ENCODE data around the gene STAM. TPM values are rescaled to one million over a fixed set of nuclear protein-coding genes. Genes with fewer than 3 reads are reported as not detected.

The STAM gene
- total and polyA plus RNA-seq, 2 donors (not counting 3 experiments of a cell fraction or from before 2014, with no cell fraction given) = 17.7 to 20.0 TPM

- no peak for TF ChIP-seq GATA2 (IDR thresholded peaks at IDR 0.05; ENCODE audit: insufficient read depth, insufficient read length, low read depth, low read length)
- no peak for TF ChIP-seq FOS (IDR thresholded peaks at IDR 0.05; ENCODE audit: borderline replicate concordance, insufficient read depth, low read length)
- no peak for TF ChIP-seq POLR2AphosphoS5 (IDR thresholded peaks at IDR 0.05; ENCODE audit: insufficient read depth, low read depth, low read length)
- Histone ChIP-seq H3K36me3 (ENCODE audit: control insufficient read depth in 2 of 2, extremely low read depth in 1 of 2, insufficient read depth in 2 of 2, low read length in 2 of 2) (no peaks in the 10 kb centered on the region), H3K27ac (ENCODE audit: insufficient read depth, low read depth, low read length) (no peak overlapping the region), H3K4me3 (replicated peaks in 1 of 3; ENCODE audit: insufficient read depth in 1 of 3, low read depth in 1 of 3, low read length in 3 of 3) (no peak overlapping the region), H4K20me1 (replicated peaks; ENCODE audit: control insufficient read depth, extremely low read depth, insufficient read depth, low read length) (no peaks in the 10 kb centered on the region), H3K27me3 (ENCODE audit: control insufficient read depth in 2 of 2, insufficient read depth in 2 of 2, low read length in 2 of 2) (no peaks in the 10 kb centered on the region), H2AFZ (ENCODE audit: low read depth, low read length) (no peak overlapping the region), H3K4me1 (ENCODE audit: control insufficient read depth, extremely low read depth, insufficient read depth, low read length) (peaks cover 24% of the 10 kb centered on the region), H3K79me2 (ENCODE audit: control insufficient read depth, insufficient read depth, low read length) (no peaks in the 10 kb centered on the region), H3K9ac (replicated peaks; ENCODE audit: extremely low read depth, insufficient read depth, low read length) (no peak overlapping the region), H3K4me2 (ENCODE audit: insufficient read depth, low read length) (no peak overlapping the region), H3K9me1 (replicated peaks; ENCODE audit: control insufficient read depth, extremely low read depth, insufficient read depth, low read length) (no peaks in the 10 kb centered on the region), H3K9me3 (replicated peaks; ENCODE audit: control insufficient read depth, insufficient read depth, low read length) (no peaks in the 10 kb centered on the region)
- DNase-seq (ENCODE audit: low read depth, low spot score) (no peak), FAIRE-seq (no peak)
- ChIA-PET CTCF (no interaction called here), POLR2A (no interaction called here)
- dilution Hi-C loops (cut with MboI; ENCODE audit: extremely low pct_ligation_motif_present, low sequenced_read_pairs) (no loop called here), intact Hi-C loops (cut with micrococcal nuclease) (no loop called here)
- BruUV-seq (replicated peaks) = no TSS peak
These were observed 104.1 kb downstream of the STAM start for GRCh38 chr10:17747883-17748550.

DNA sequence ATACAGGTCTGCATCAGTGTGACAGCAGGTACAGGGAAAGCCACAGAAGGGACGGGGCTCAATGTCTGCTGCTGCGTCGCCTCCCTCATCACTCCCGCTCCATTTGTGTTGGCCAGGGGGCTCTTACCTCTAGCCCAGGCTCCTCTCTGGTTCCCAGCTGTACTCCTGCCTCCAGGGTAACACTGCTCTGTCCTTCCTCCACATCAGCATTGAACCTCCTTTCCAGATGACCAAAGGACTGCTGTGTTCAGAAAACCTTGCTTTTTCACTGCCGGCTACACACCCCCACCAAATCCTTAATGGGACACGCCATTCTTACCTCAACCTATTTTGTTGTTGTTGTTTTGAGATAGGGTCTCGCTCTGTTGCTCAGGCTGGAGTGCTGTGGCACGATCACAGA lies 105.9 kb downstream of the STAM start:
- TF ChIP-seq GATA2 (IDR thresholded peaks at IDR 0.05; ENCODE audit: insufficient read depth, insufficient read length, low read depth, low read length) (no peak), FOS (IDR thresholded peaks at IDR 0.05; ENCODE audit: borderline replicate concordance, insufficient read depth, low read length) (no peak), JUN (IDR thresholded peaks at IDR 0.05; ENCODE audit: borderline replicate concordance, insufficient read depth, insufficient read length, low read depth) (no peak), MYC (IDR thresholded peaks at IDR 0.05; ENCODE audit: low read depth, low read length) (no peak), POLR2A (IDR thresholded peaks at IDR 0.05; ENCODE audit: low read depth, low read length) (no peak), EZH2 (IDR thresholded peaks at IDR 0.05; ENCODE audit: borderline replicate concordance, low read depth, low read length, severe bottlenecking) (no peak), POLR2AphosphoS5 (IDR thresholded peaks at IDR 0.05; ENCODE audit: insufficient read depth, low read depth, low read length) (no peak)
- TF ChIP-seq, protein P1, sequence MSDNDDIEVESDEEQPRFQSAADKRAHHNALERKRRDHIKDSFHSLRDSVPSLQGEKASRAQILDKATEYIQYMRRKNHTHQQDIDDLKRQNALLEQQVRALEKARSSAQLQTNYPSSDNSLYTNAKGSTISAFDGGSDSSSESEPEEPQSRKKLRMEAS (IDR thresholded peaks at IDR 0.05; ENCODE audit: insufficient read depth, insufficient read length) = no peak
- TF ChIP-seq, protein P2, sequence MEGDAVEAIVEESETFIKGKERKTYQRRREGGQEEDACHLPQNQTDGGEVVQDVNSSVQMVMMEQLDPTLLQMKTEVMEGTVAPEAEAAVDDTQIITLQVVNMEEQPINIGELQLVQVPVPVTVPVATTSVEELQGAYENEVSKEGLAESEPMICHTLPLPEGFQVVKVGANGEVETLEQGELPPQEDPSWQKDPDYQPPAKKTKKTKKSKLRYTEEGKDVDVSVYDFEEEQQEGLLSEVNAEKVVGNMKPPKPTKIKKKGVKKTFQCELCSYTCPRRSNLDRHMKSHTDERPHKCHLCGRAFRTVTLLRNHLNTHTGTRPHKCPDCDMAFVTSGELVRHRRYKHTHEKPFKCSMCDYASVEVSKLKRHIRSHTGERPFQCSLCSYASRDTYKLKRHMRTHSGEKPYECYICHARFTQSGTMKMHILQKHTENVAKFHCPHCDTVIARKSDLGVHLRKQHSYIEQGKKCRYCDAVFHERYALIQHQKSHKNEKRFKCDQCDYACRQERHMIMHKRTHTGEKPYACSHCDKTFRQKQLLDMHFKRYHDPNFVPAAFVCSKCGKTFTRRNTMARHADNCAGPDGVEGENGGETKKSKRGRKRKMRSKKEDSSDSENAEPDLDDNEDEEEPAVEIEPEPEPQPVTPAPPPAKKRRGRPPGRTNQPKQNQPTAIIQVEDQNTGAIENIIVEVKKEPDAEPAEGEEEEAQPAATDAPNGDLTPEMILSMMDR (IDR thresholded peaks at IDR 0.05; ENCODE audit: extremely low read depth in 1 of 2, insufficient read depth in 1 of 2, low read depth in 1 of 2, low read length in 2 of 2) = no peak
- Histone ChIP-seq H3K36me3 (ENCODE audit: control insufficient read depth in 2 of 2, extremely low read depth in 1 of 2, insufficient read depth in 2 of 2, low read length in 2 of 2) (no peaks in the 10 kb centered on the region), H3K9me3 (replicated peaks; ENCODE audit: control insufficient read depth, insufficient read depth, low read length) (no peaks in the 10 kb centered on the region), H3K4me1 (ENCODE audit: control insufficient read depth, extremely low read depth, insufficient read depth, low read length) (peaks cover 6% of the 10 kb centered on the region), H3K4me3 (replicated peaks in 1 of 3; ENCODE audit: insufficient read depth in 1 of 3, low read depth in 1 of 3, low read length in 3 of 3) (no peak overlapping the region), H4K20me1 (replicated peaks; ENCODE audit: control insufficient read depth, extremely low read depth, insufficient read depth, low read length) (no peaks in the 10 kb centered on the region), H3K4me2 (ENCODE audit: insufficient read depth, low read length) (no peak overlapping the region), H3K27me3 (ENCODE audit: control insufficient read depth in 2 of 2, insufficient read depth in 2 of 2, low read length in 2 of 2) (no peaks in the 10 kb centered on the region), H2AFZ (ENCODE audit: low read depth, low read length) (no peak overlapping the region), H3K9me1 (replicated peaks; ENCODE audit: control insufficient read depth, extremely low read depth, insufficient read depth, low read length) (no peaks in the 10 kb centered on the region), H3K27ac (ENCODE audit: insufficient read depth, low read depth, low read length) (no peak overlapping the region), H3K79me2 (ENCODE audit: control insufficient read depth, insufficient read depth, low read length) (no peaks in the 10 kb centered on the region), H3K9ac (replicated peaks; ENCODE audit: extremely low read depth, insufficient read depth, low read length) (no peak overlapping the region)
- dilution Hi-C loops (cut with MboI; ENCODE audit: extremely low pct_ligation_motif_present, low sequenced_read_pairs) (no loop called here), intact Hi-C loops (cut with micrococcal nuclease) (no loop called here)
- FAIRE-seq (no peak), DNase-seq (ENCODE audit: low read depth, low spot score) (no peak)
- POLR2A ChIA-PET = no interaction called here
- no TSS peak for BruUV-seq (replicated peaks)
- CTCF ChIA-PET = no interaction called here
